Activated CD4-positive, alpha-beta T cell treated with anti-CD3 and anti-CD28 coated beads for 1 hour (primary cell): ENCODE data around the gene TAOK3.
"Not testable (repeated sequence)": the region's sequence is repeated elsewhere in the genome, so short reads cannot be mapped to it uniquely, and the experiment has no call there.

Experiments used
- DNase-seq: peaks from one replicate; pipeline ENCODE4 v3.0.0-alpha.2; 2020

Gene TAOK3

DNA sequence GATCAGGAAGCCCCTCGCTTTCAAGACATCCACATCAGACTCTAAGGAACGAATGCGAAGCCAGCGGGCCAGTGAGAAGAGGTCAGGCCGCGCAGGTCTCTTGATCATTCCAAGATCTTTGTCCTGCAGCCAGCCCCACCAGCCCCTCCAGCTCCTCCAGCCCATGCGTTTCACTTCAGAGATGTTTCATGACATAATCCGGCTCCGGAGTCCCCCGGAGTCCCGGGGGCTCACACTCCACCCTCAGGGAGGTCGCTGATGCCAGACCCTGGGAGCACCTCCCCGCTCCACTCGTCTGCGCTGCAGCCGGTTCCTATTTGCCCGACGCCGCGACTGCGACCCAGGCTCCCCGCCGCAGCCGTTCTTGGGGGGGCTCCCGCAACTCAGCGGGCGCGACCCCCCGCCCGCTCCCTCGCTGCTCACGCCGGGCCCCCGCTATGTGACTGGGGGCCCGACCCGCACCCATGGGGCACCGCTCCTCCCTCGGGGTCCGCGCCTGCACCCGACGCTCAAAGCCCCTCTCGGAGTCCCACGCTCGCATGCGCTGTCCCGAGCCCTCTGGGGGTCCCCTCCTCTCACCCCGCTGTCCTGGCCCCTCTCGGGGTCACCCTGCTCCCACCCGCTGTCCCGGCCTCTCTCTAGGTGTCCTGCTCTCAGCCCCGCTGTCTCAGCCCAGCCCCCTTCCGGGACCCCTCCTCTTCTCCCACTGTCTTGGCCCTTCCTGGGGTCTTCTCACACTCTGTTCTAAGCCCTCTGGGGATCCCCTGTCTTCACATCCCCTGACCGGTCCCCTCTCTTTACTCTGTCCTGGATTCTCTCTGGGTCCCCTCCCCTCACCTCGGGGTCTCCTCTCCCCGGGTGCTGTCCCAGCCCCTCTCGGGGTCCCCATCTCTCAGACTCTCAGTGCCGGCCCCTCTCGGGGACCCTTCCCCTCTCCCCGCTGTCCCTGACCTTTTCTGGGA lies 1.1 kb downstream of the TAOK3 start:
- no peak for DNase-seq

DNA sequence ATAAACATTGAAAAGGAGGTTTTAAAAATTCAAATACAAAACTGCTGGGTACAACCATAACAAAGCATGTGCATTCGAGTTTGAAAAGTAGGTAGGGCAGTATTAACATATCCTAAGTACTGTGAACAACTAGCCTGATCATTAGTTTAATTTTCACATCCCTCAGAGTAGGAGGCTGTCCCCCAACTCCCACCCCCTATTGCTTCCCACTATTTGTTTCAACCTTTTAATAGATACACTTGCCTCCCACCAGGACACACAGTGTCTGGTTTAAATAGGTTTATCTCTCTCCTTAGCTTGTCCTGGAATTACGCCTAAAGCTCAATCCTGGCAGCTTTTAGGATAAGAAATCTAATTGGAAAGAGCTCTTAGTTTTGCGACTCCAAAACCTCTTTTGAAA lies 2.1 kb downstream of the TAOK3 start:
- no peak for DNase-seq

DNA sequence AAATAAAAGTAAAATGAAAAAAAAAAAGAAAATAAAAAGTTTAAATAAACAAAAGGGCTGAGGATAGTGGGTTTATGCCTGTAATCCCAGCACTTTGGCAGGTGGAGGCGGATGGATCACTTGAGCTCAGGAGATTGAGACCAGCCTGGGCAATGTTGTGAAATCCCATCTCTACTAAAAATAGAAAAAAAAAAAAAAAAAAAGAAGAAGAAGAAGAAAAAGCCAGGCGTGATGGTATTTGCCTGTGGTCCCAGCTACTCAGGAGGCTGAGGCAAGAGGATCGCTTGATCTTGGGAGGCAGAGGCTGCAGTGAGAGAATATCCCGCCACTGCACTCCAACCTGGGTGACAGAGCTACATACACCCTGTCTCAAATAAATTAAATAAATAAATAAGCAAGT lies 3.9 kb downstream of the TAOK3 start:
- DNase-seq = no peak

DNA sequence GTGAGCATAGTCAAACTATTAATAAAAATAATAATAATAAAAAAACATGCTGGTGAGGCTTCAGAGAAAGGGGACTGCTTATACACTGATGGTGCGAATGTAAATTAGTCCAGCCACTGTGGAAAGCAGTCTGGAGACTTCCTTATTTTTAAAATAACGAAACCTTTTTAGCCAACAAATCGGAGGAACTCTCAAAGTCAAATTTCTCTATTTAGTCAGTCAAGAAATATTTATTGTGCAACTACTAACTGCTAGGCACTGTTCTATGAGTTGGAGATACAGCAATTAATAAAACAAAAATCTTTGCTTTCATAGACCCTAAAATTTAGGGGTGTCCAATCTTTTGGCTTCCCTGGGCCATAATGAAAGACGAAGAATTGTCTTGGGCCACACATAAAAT lies 10.8 kb downstream of the TAOK3 start:
- DNase-seq = no peak

DNA sequence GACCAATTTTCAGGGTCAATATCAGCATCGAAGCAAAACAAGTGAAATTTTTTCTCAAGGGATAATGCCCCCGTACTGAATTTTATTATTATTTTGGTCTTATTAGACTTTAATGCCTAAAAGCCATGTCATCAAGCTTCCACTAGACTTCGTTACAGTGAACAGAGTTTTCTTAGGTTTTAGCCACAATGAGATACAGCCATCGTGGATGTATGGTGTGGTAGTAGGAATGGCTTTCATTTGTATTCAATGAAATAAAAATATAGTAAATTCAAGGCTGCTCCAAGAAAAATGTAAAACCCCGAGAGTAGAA lies 11.7 kb downstream of the TAOK3 start:
- DNase-seq = no peak

DNA sequence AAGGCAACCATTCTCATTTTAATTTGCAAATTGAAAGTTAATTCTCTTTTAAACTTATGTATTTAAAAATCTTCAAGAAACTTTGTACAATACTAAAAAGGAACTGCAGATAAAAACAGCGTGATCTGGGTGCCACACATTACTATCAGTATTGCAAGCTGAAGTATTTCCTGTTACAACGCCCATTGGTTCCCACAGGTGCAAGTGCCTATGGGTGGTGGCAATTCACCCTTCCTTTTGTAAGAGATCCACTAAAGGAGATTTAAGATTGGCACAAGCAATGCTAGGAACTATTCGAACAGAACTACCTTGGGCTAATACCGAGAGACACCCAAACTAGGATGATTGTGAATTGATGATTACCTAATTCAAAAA lies 13.2 kb downstream of the TAOK3 start:
- DNase-seq = no peak

DNA sequence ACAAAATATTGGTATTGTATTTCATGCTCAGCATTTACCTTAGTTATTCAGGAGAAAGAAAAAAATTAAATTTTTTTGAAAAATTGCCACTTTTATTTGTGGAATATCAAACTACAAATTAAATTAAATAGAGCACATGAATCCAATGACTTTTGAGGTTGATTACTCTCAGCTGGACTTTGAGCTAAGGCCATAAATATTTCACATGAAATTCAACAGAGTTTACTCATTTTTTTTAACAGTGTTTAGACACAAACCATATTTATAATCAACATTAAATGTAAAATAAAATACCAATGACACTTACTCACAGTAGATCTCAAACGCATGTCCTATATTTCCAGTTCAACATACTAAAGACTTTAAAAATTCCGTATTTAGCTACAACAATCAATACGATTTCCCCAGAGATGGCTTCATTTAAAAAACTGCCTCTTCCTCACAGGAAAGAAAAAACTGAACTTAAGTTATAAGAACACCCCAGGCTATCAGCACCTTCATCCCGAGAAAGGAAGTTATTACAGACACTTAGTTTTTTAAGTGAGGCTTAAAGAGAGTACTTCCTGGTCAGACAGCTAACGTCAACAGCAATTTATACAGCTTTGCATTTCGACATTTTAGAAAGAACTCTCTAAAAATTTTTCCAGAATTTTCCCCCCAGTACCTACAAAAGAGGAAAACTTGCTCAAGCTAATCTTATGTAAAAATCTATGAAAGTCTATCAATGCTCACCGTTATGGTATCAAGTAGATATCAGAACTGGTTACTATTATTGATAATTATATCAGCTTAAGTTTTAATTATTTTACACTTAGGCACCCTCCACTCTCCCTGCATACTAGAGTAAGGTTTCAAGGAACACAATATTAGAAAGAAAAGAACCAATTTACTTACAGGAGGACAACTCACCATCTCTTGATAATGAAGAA lies 13.8 kb downstream of the TAOK3 start:
- no peak for DNase-seq

DNA sequence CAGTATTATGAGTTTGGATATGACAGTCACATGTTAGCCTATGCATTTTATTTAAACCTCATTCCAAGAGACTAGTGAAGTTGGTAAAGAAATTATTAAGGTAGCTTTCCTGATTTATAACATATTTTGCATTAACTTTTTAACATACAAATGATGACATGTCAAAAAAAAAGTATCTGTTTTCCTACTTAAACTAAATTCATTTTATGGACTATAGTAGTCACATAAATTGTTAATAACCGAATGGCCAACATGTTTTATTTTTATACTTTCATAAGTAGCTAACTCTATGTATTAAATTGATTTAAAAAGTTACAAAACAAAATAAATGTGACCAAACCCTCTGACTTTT lies 14.7 kb downstream of the TAOK3 start:
- no peak for DNase-seq

DNA sequence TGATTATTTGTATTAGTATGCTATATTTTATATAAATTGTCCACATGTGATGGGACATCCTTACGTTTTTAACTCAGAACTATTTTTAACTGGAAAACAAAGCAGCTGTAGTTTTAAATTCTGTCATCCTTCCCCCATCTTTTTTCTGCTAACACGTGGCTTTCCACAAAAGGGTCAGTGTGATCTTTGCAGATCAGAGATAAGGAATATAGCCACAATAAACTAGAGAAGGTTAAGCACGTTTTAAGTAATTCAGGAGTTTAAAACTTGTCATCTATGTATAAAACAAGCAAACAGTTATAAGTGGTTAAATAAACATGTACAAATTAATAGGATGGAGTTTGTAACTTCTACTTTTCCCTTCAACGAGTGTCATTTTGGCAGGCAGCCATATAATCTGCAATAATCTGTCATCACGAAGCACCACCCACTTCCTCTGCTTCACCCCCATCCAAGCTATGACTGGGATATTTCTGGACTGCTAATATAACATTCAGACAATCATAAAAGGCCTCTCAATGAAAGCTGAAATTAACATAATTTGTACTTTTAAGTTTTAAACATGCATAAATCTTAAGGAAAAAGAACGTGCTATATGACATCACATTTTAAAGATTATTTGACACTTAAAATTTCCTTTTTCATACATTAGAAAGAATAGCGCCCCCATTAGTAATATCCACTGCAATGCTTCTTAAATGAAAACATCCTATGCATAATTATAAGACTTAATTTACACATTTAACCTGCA lies 15.3 kb downstream of the TAOK3 start:
- no peak for DNase-seq

DNA sequence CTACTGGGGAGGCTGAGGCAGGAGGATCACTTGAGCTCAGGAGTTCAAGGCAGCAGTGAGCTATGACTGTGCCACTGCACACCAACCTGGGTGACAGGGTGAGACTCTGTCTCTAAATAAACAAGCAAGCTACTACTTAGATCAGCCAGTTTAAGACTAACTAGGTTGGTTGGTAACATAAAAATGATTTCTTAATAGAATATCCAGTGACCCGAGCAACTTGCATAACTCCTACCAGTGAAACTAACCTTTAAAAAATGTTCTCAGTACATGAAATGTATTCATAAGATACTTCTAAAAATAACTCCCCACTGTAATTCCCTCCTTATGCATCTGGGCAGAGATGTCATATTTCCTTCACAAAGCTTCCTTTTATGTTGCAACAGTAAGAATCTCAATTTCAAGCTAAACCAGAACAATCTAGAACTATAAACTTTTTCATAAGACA lies 15.9 kb downstream of the TAOK3 start:
- DNase-seq = no peak

DNA sequence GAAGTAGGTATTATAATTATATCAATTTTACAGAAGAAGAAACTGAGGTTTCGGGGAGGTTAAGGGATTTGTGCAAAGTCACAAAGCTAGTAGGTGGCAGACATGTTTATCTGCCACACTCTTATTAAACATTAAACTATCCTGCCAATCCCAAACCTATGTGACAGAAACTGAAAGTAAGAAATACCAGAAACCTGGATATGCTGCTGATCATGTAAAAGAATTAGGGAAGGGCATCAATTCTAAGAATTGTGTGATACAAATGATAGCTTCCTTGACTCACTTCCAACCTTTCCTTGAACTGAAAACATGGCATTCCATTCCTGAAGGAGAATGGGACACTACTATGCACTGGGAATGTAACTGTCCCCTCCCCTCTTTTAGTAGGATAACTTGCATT lies 16.9 kb downstream of the TAOK3 start:
- no peak for DNase-seq

DNA sequence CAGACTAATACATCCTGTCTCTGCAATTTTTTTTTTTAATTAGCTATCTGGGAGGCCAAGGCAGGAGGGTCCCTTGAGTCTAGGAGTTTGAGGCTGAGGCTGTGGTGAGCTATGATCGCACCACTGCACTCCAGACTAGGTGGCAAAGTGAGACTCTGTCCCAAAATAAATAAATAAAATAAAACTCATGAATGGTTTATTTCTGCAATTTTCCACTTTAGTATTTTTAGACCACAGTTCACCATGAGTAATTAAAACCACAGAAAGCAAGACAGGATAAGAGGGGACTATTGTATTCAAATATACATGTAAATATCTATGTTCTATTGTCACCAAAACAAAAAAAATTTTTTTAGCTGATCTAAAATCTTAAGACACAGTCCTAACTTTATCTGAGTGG lies 17.8 kb downstream of the TAOK3 start:
- no peak for DNase-seq

DNA sequence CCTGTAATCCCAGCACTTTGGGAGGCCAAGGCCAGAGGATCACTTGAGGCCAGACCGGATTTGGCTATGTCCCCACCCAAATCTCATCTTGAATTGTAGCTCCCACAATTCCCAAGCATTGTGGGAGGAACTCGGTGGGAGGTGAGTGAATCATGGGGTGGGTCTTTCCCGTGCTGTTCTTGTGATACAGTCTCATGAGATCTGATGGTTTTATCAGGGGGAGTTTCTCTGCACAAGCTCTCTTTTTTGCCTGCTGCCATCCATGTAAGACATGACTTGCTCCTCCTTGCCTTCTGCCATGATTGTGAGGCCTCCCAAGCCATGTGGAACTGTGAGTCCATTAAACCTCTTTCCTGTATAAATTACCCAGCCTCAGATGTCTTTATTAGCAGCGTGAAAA lies 18.2 kb downstream of the TAOK3 start:
- DNase-seq = not testable (repeated sequence)

DNA sequence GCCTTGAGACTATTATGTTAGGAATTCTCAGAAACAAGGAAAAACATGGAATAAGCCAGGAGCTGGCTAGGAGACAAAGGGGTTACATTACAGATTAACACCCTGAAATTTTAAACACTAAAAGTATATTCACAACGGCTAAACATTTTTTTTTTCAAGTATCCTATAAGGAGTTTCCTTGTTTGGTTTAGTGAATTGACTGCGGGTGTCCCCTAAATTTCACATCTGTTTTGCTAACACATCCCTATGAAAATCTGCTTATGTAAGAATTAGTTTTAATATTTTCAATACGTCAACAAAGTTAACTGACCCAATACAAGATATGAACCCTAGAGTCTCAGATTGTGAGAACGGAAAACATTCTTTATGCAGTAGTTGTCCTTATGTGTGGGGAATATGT lies 19.0 kb downstream of the TAOK3 start:
- no peak for DNase-seq

DNA sequence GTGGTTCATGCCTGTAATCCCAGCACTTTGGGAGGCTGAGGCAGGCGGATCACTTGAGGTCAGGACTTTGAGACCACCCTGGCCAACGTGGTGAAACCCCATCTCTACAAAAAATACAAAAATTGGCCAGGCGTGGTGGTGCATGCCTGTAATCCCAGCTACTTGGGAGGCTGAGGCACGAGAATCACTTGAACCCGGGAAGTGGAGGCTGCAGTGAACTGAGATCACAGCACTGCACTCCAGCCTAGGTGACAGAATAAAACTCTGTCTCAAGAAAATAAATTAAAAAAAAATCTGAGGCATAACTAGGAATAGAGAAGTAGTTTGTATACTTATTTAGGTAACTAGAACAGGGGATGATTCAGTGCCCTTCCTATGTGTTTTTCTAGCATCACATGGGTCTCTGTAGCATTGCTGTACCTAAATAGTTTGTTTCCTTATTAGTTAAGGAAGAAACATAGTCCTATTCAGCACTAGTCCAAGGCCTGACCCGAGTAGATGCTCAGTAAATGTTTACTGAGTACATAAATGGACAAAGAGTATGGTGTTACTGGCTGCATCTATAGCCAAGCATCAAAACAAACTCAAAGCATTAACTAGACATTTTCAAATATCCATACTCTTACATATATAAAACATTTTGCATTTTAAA lies 21.7 kb downstream of the TAOK3 start:
- no peak for DNase-seq

DNA sequence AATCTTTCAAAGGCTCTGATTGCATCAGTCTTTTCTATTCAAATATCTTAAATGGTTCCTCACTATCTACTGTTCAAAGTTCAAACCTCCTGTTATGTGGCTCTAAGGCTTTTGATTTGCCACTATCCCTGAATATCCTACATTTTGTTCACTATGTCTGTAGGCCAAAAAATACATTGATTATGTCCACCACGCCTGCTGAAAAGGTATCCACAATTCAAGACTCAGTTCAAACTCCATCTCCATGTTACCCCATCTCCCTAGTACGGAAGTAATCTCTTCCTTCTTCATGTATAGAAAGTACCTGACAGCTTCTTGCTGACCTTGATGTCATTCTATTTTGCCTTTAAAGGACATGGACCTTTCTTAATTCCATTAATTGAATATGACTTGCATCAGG lies 24.8 kb downstream of the TAOK3 start:
- DNase-seq = no peak

DNA sequence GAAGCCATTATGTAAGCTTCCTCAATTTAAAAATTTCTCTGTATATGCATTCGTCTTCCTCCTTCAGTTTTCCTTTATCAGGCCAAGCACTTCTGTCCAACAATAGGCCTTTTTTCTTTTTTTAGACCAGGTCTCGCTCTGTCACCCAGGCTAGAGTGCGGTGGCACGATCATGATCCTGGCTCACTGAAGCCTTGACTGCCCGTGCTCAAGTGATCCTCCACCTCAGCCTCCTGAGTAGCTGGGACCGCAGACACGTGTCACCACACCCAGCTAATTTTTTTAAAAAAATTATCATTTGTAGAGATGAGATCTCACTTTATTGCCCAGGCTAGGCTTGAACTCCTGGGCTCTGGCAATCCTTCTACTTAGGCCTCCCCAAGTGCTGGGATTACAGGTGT lies 25.8 kb downstream of the TAOK3 start:
- DNase-seq = no peak

DNA sequence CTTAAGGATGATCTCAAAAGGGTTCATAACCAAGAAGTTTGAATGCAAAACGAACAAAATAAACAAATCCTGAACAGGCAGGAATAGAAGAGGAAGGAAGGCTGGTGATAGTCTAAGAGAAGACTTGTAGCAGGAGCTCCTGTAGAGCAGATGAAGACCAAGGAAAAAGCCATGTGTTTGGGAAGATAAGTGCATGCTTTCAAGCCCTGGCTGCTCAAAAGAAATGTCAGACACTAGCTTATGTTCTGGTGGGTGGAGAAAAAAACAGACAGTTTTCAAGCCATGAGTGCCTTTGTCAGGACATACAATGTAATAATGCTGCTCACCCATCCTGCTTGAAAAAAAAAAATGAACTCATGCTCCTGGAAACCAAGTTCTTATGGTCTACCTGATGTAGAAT lies 27.4 kb downstream of the TAOK3 start:
- no peak for DNase-seq

DNA sequence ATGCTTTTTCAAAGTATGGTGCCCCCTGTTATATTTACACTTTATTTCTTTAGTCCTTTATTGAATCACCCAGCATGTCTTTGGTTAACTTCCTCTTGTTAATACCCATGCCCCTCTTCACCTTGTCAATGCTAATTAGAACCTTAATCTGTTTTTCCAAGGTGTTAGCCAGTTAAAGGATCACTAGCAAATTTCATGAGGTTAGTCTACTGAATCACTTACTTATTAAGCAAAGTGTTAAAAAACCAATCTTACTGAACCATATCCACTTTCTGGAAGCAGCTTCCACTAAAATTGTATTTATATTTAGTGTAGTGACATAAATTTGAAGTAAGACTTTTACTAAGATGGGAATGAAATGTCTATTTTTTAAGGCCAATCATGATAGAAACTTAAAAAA lies 27.9 kb downstream of the TAOK3 start:
- DNase-seq = no peak

DNA sequence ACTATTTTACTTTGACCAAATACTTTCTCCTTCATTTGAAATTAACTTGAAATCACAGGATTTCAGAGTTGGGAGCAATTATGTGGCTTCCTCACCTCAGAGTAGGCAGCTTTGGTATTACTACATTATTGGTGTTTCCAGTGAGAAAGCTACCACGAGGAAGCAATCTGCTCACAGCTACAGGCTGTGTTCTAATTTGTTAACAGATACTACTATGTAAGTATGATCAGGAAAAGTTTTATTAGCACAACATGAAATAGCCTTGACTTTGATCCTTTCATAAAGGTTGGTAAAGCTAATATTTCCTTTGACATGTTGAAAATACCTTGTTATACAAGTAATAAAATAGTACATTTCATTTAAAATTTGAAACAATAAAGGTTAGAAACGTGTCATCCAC lies 30.6 kb downstream of the TAOK3 start:
- no peak for DNase-seq

DNA sequence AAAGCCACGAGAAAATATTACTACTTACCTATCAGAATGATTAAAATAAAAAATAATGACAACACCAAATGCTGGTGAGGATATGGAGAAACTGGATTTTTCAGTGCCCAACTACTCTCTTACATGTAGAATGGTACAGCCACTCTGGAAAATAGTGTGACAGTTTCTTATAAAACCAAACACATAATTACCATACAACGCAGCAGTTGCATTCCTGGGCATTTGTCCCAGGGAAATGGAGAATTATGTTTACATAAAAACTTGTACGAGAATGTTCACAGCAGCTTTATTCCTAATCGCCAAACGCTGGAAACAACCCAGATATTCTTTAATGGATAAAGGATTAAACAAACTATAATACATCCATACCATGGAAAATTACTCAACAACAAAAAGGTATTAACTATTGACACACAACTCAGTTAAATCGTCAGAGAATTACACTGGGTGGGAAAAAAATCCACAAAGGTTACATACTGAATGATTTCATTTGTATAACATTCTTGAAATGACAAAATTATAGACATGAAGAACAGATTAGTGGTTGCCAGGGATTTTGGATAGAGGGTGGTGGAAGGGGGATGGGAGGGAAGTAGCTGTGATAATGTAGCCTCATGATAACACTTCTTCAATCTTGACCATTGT lies 35.4 kb downstream of the TAOK3 start:
- DNase-seq = no peak

DNA sequence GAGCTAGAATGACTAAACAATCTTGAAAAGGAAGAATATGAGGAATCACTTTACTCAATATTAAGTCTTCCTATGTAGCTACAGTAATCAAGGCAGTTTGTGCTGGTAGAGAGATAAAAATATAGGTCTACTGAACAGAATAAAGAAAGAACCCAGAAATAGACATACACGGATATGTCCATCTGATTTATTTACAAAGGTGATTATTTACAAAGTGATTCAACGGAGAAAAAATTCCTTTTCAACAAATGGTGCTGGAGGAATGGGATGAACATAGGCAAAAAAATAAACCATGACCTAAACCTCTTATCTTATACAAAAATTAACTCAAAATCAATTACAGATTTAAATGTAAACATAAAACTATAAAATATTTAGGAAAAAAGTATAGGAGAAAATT lies 36.6 kb downstream of the TAOK3 start:
- no peak for DNase-seq
